GM23338 (cell line): ENCODE data around the gene ZNF821. TPM values are rescaled to one million over a fixed set of nuclear protein-coding genes. Genes with fewer than 3 reads are reported as not detected.

ENCODE experiments used
- ATAC-seq: fragments of 200-7000 bp; cut with Tn5 transposase; 3 replicates; pipeline ENCODE4 v1.9.1; 2020
- DNase-seq: peaks from one replicate; pipeline ENCODE4 v3.0.0-alpha.2; 2015; ENCODE audit warnings: low spot score
- H2AFZ ChIP-seq: fragments of 200-600 bp; sonication (generic); 2 replicates; pipeline ENCODE4 v1.8.0; 2016; ENCODE audit warnings: antibody characterized with exemption, mild to moderate bottlenecking, moderate library complexity
- H3F3A ChIP-seq: fragments of 200-600 bp; sonication (generic); replicated peaks from 2 replicates; pipeline ENCODE4 v1.8.0; 2017; ENCODE audit warnings: antibody characterized with exemption, mixed run types, low read depth
- H3K27ac ChIP-seq: fragments of 200-600 bp; sonication (generic); 2 replicates; pipeline ENCODE4 v1.6.1; 2016; ENCODE audit warnings: low read depth
- H3K27me3 ChIP-seq: fragments of 200-600 bp; sonication (generic); 2 replicates; pipeline ENCODE4 v1.8.0; 2016; ENCODE audit warnings: mild to moderate bottlenecking, mixed run types, moderate library complexity; ENCODE audit not compliant: insufficient read depth
- H3K36me3 ChIP-seq: fragments of 200-600 bp; sonication (generic); 2 replicates; pipeline ENCODE4 v1.8.0; 2016; ENCODE audit warnings: mild to moderate bottlenecking; ENCODE audit not compliant: insufficient read depth
- H3K4me1 ChIP-seq: fragments of 200-600 bp; sonication (generic); 2 replicates; pipeline ENCODE4 v1.8.0; 2016; ENCODE audit warnings: mild to moderate bottlenecking, moderate library complexity; ENCODE audit not compliant: insufficient read depth
- H3K4me2 ChIP-seq: fragments of 200-600 bp; sonication (generic); 2 replicates; pipeline ENCODE4 v1.7.1; 2017; ENCODE audit warnings: mixed run types
- H3K4me3 ChIP-seq: fragments of 200-600 bp; sonication (generic); 2 replicates; pipeline ENCODE4 v1.6.1; 2016; ENCODE audit warnings: mixed run types
- H3K79me2 ChIP-seq: fragments of 200-600 bp; sonication (generic); replicated peaks from 2 replicates; pipeline ENCODE4 v1.8.0; 2017; ENCODE audit warnings: mild to moderate bottlenecking; ENCODE audit not compliant: insufficient read depth
- H3K9me2 ChIP-seq: fragments of 200-600 bp; sonication (generic); 2 replicates; pipeline ENCODE4 v1.8.0; 2017; ENCODE audit not compliant: insufficient read depth
- H4K20me1 ChIP-seq: fragments of 200-600 bp; sonication (generic); replicated peaks from 2 replicates; pipeline ENCODE4 v1.8.0; 2017; ENCODE audit warnings: mild to moderate bottlenecking; ENCODE audit not compliant: insufficient read depth
- H3K27ac Mint-ChIP-seq: 2 replicates; pipeline ENCODE4 v1.8.0; 2020; ENCODE audit warnings: inconsistent platforms, mild to moderate bottlenecking, moderate library complexity, mixed read lengths
- H3K27me3 Mint-ChIP-seq: 3 replicates; pipeline ENCODE4 v1.8.0; 2022; ENCODE audit warnings: low read depth, mild to moderate bottlenecking, moderate library complexity, mixed read lengths, inconsistent platforms; ENCODE audit not compliant: insufficient read depth, poor library complexity
- H3K36me3 Mint-ChIP-seq: 3 replicates; pipeline ENCODE4 v1.8.0; 2021; ENCODE audit warnings: low read depth, mild to moderate bottlenecking, inconsistent platforms, moderate library complexity, mixed read lengths
- H3K4me1 Mint-ChIP-seq: 3 replicates; pipeline ENCODE4 v1.8.0; 2020; ENCODE audit warnings: mild to moderate bottlenecking, inconsistent platforms, mixed read lengths
- H3K4me3 Mint-ChIP-seq: 3 replicates; pipeline ENCODE4 v1.8.0; 2021; ENCODE audit warnings: moderate library complexity, mild to moderate bottlenecking, inconsistent platforms, mixed read lengths
- H3K9me3 Mint-ChIP-seq: 3 replicates; pipeline ENCODE4 v1.8.0; 2020; ENCODE audit warnings: moderate library complexity, mild to moderate bottlenecking, inconsistent platforms, mixed read lengths
- CREB1 ChIP-seq: fragments of 250-450 bp; sonication (Bioruptor Pico); IDR thresholded peaks from 2 replicates; pipeline ENCODE4 v1.5.0; 2020; ENCODE audit warnings: low read depth, mild to moderate bottlenecking, moderate library complexity
- EZH2 ChIP-seq: fragments of 200-600 bp; sonication (generic); IDR thresholded peaks from one replicate; pipeline ENCODE4 v1.8.0; 2017; ENCODE audit warnings: antibody characterized with exemption, mild to moderate bottlenecking, low read depth; ENCODE audit not compliant: unreplicated experiment
- EZH2phosphoT487 ChIP-seq: fragments of 200-600 bp; sonication (generic); IDR thresholded peaks from one replicate; pipeline ENCODE4 v1.8.1; 2018; ENCODE audit warnings: antibody characterized with exemption; ENCODE audit not compliant: unreplicated experiment
- JUNB ChIP-seq: IDR thresholded peaks from one replicate; pipeline ENCODE4 v1.6.1; 2016; ENCODE audit warnings: antibody characterized with exemption; ENCODE audit not compliant: unreplicated experiment
- NANOG ChIP-seq: IDR thresholded peaks from 2 replicates; pipeline ENCODE4 v1.6.1; 2016; ENCODE audit warnings: antibody characterized with exemption, borderline replicate concordance
- POLR2AphosphoS5 ChIP-seq: IDR thresholded peaks from 2 replicates; pipeline ENCODE4 v1.6.1; 2016; ENCODE audit warnings: antibody characterized with exemption, low read depth
- ZNF114 ChIP-seq: fragments of 250-450 bp; sonication (Bioruptor Pico); IDR thresholded peaks from 2 replicates; pipeline ENCODE4 v1.5.0; 2020; ENCODE audit warnings: mild to moderate bottlenecking, moderate library complexity
- ZNF331 ChIP-seq: fragments of 250-450 bp; sonication (Bioruptor Pico); IDR thresholded peaks from 2 replicates; pipeline ENCODE4 v1.5.0; 2020; ENCODE audit warnings: low read depth, mild to moderate bottlenecking, moderate library complexity
- ZNF462 ChIP-seq: fragments of 250-450 bp; sonication (Bioruptor Pico); IDR thresholded peaks from 2 replicates; pipeline ENCODE4 v1.5.0; 2020; ENCODE audit warnings: mild to moderate bottlenecking, moderate library complexity
- polyA plus RNA-seq: library from polyadenylated mRNA; unstranded; fragments of >200 nt; fragmentation: Nextera tagmentation; extraction: Ambion mirVana; gene quantifications from 2 replicates; pipeline ENCODE4 v1.2.1, GENCODE V29; 2016
- total RNA-seq: library from RNA; depleted of rRNA; stranded (reverse); fragments of >200 nt; shearing (Covaris generic); gene quantifications from 2 replicates; pipeline ENCODE4 v1.2.3, GENCODE V29; 2014
- TF ChIP-seq, protein P1 (sequence below): IDR thresholded peaks from 2 replicates; pipeline ENCODE4 v1.6.1; 2016; ENCODE audit warnings: antibody characterized with exemption
- TF ChIP-seq, protein P2 (sequence below), 2 experiments: fragments of 200-600 bp in 1 of 2; sonication (generic) in 1 of 2; conservative IDR thresholded peaks; 2 replicates each; pipeline versions ENCODE4 v1.5.1 to v1.6.1; 2016 to 2017; ENCODE audit warnings: antibody characterized with exemption in 2 of 2, low read depth in 2 of 2, mild to moderate bottlenecking in 2 of 2, moderate library complexity in 1 of 2
- TF ChIP-seq, protein P3 (sequence below): IDR thresholded peaks from one replicate; pipeline ENCODE4 v1.6.1; 2018; ENCODE audit warnings: antibody characterized with exemption; ENCODE audit not compliant: unreplicated experiment

The ZNF821 gene
- total and polyA plus RNA-seq, 2 experiments from 2014 or later: 13.3 to 14.8 TPM

DNA sequence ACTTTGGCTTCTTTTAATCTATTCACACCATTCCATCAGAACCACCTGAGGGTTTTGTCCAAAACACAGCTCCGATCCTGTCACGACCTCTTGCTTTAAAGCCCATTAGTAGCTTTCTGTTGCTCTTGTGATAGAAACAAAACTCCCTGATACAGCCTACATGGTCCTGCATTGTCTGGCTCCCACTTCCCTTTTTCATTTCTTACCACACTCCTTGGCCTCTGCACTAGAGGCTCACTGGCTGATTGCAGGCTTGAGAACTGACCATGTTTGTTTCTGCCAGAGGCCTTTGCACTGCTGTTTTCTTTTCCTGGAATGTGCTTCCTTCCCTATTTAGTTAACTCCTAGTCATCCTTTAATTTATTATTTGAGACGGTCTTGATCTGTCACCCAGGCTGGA is 35.1 kb upstream of the ZNF821 start (continued):
- TF ChIP-seq, protein P1, sequence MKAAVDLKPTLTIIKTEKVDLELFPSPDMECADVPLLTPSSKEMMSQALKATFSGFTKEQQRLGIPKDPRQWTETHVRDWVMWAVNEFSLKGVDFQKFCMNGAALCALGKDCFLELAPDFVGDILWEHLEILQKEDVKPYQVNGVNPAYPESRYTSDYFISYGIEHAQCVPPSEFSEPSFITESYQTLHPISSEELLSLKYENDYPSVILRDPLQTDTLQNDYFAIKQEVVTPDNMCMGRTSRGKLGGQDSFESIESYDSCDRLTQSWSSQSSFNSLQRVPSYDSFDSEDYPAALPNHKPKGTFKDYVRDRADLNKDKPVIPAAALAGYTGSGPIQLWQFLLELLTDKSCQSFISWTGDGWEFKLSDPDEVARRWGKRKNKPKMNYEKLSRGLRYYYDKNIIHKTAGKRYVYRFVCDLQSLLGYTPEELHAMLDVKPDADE: no peak
- TF ChIP-seq CREB1 (CRISPR knock-in tag): no peak
- TF ChIP-seq, protein P2, sequence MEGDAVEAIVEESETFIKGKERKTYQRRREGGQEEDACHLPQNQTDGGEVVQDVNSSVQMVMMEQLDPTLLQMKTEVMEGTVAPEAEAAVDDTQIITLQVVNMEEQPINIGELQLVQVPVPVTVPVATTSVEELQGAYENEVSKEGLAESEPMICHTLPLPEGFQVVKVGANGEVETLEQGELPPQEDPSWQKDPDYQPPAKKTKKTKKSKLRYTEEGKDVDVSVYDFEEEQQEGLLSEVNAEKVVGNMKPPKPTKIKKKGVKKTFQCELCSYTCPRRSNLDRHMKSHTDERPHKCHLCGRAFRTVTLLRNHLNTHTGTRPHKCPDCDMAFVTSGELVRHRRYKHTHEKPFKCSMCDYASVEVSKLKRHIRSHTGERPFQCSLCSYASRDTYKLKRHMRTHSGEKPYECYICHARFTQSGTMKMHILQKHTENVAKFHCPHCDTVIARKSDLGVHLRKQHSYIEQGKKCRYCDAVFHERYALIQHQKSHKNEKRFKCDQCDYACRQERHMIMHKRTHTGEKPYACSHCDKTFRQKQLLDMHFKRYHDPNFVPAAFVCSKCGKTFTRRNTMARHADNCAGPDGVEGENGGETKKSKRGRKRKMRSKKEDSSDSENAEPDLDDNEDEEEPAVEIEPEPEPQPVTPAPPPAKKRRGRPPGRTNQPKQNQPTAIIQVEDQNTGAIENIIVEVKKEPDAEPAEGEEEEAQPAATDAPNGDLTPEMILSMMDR (conservative IDR thresholded peaks at IDR 0.05; ENCODE audit: low read depth in 2 of 2): no peak
- no peak for TF ChIP-seq EZH2phosphoT487
- TF ChIP-seq ZNF331: no peak
- TF ChIP-seq JUNB: no peak
- no peak for TF ChIP-seq ZNF114 (CRISPR knock-in tag)

GRCh38 chr16:71917900-71918299 is 33.9 kb upstream of the ZNF821 start:
- Histone ChIP-seq H3K27me3 (no peaks in the 10 kb centered on the region), H3K27ac (no peak overlapping the region), H3K79me2 (peaks cover 87% of the 10 kb centered on the region), H2AFZ (no peak overlapping the region), H3K4me2 (no peak overlapping the region), H3K4me3 (no peak overlapping the region), H4K20me1 (peaks cover 79% of the 10 kb centered on the region), H3K4me1 (no peaks in the 10 kb centered on the region), H3F3A (peaks cover 6% of the 10 kb centered on the region; the same call in 1 of the 2 replicates), H3K36me3 (peaks cover 79% of the 10 kb centered on the region), H3K9me2 (no peaks in the 10 kb centered on the region)
- H3K27me3 Mint-ChIP-seq: peaks cover 3% of the 10 kb centered on the region
- no peak for DNase-seq
- H3K4me1 Mint-ChIP-seq: peaks cover 4% of the 10 kb centered on the region; the same call in 2 of the 3 replicates
- no peak for ATAC-seq
- no peak overlapping the region for H3K4me3 Mint-ChIP-seq
- H3K27ac Mint-ChIP-seq: no peak overlapping the region
- peaks cover 84% of the 10 kb centered on the region for H3K36me3 Mint-ChIP-seq
- no peaks in the 10 kb centered on the region for H3K9me3 Mint-ChIP-seq
- TF ChIP-seq, protein P1: no peak
- TF ChIP-seq ZNF462 (CRISPR knock-in tag): no peak
- TF ChIP-seq NANOG: no peak
- TF ChIP-seq, protein P3, sequence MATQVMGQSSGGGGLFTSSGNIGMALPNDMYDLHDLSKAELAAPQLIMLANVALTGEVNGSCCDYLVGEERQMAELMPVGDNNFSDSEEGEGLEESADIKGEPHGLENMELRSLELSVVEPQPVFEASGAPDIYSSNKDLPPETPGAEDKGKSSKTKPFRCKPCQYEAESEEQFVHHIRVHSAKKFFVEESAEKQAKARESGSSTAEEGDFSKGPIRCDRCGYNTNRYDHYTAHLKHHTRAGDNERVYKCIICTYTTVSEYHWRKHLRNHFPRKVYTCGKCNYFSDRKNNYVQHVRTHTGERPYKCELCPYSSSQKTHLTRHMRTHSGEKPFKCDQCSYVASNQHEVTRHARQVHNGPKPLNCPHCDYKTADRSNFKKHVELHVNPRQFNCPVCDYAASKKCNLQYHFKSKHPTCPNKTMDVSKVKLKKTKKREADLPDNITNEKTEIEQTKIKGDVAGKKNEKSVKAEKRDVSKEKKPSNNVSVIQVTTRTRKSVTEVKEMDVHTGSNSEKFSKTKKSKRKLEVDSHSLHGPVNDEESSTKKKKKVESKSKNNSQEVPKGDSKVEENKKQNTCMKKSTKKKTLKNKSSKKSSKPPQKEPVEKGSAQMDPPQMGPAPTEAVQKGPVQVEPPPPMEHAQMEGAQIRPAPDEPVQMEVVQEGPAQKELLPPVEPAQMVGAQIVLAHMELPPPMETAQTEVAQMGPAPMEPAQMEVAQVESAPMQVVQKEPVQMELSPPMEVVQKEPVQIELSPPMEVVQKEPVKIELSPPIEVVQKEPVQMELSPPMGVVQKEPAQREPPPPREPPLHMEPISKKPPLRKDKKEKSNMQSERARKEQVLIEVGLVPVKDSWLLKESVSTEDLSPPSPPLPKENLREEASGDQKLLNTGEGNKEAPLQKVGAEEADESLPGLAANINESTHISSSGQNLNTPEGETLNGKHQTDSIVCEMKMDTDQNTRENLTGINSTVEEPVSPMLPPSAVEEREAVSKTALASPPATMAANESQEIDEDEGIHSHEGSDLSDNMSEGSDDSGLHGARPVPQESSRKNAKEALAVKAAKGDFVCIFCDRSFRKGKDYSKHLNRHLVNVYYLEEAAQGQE: no peak
- no peak for TF ChIP-seq POLR2AphosphoS5
- TF ChIP-seq EZH2: no peak
- no peak for TF ChIP-seq ZNF114 (CRISPR knock-in tag)
- no peak for TF ChIP-seq CREB1 (CRISPR knock-in tag)
- no peak for TF ChIP-seq EZH2phosphoT487
